IMR-90 (cell line): Measurements from ENCODE around the gene GAPT.

Source experiments
- BHLHE40 ChIP-seq: fragments of 150-350 bp; IDR thresholded peaks from 2 replicates; pipeline ENCODE4 v1.6.1; 2016; ENCODE audit warnings: mild to moderate bottlenecking, low read depth, low read length
- CEBPB ChIP-seq: IDR thresholded peaks from 2 replicates; pipeline ENCODE4 v1.6.1; 2012; ENCODE audit warnings: low read depth, low read length, improper control_type of control experiment
- MAFK ChIP-seq: IDR thresholded peaks from 2 replicates; pipeline ENCODE4 v1.6.1; 2012; ENCODE audit warnings: low read depth, low read length, improper control_type of control experiment
- MAZ ChIP-seq: IDR thresholded peaks from 2 replicates; pipeline ENCODE4 v1.6.1; 2012; ENCODE audit warnings: low read depth, mild to moderate bottlenecking, low read length, improper control_type of control experiment, moderate library complexity, borderline replicate concordance
- MXI1 ChIP-seq: IDR thresholded peaks from 2 replicates; pipeline ENCODE4 v1.6.1; 2012; ENCODE audit warnings: low read depth, mild to moderate bottlenecking, low read length, moderate library complexity, borderline replicate concordance
- NFE2L2 ChIP-seq: fragments of 150-350 bp; IDR thresholded peaks from 2 replicates; pipeline ENCODE4 v1.6.1; 2016; ENCODE audit warnings: low read depth, mild to moderate bottlenecking, low read length
- POLR2A ChIP-seq: IDR thresholded peaks from 2 replicates; pipeline ENCODE4 v1.6.1; 2012; ENCODE audit warnings: mild to moderate bottlenecking, low read depth, low read length
- RAD21 ChIP-seq: IDR thresholded peaks from 2 replicates; pipeline ENCODE4 v1.6.1; 2012; ENCODE audit warnings: low read length, improper control_type of control experiment
- RFX5 ChIP-seq: IDR thresholded peaks from 2 replicates; pipeline ENCODE4 v1.8.0; 2012; ENCODE audit warnings: low read depth, mild to moderate bottlenecking, low read length, moderate library complexity
- TF ChIP-seq, protein P1 (sequence below): conservative IDR thresholded peaks from 2 replicates; pipeline ENCODE4 v1.5.1; 2012; ENCODE audit warnings: mild to moderate bottlenecking, low read depth, low read length, improper control_type of control experiment
- TF ChIP-seq, protein P2 (sequence below): fragments of 150-350 bp; IDR thresholded peaks from 2 replicates; pipeline ENCODE4 v1.6.1; 2017; ENCODE audit warnings: mild to moderate bottlenecking, antibody characterized with exemption, low read length, low read depth

DNA sequence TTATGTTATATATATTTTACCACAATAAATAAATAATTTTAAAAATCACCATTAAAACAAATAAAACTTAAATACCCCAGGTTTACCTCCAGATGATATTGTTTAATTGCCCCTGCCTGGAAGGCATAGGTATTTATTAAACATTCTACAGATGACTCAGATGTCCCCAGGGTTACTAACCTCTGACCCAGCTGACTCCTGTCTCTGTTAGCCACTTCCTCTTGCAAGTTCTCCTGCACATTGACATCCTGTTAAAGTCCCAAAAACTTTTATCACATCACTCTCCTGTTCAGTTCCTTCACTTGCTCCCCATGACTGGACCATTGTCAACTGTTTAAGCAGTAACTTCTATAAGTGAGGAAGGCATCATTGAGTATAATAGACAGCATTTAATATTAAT is 54.7 kb downstream of the GAPT start:
- TF ChIP-seq RAD21 (no peak), POLR2A (no peak), MAFK (no peak), RFX5 (no peak), MXI1 (no peak), NFE2L2 (no peak), CEBPB (no peak), BHLHE40 (no peak), MAZ (no peak)
- TF ChIP-seq, protein P1, sequence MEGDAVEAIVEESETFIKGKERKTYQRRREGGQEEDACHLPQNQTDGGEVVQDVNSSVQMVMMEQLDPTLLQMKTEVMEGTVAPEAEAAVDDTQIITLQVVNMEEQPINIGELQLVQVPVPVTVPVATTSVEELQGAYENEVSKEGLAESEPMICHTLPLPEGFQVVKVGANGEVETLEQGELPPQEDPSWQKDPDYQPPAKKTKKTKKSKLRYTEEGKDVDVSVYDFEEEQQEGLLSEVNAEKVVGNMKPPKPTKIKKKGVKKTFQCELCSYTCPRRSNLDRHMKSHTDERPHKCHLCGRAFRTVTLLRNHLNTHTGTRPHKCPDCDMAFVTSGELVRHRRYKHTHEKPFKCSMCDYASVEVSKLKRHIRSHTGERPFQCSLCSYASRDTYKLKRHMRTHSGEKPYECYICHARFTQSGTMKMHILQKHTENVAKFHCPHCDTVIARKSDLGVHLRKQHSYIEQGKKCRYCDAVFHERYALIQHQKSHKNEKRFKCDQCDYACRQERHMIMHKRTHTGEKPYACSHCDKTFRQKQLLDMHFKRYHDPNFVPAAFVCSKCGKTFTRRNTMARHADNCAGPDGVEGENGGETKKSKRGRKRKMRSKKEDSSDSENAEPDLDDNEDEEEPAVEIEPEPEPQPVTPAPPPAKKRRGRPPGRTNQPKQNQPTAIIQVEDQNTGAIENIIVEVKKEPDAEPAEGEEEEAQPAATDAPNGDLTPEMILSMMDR, result no peak
- TF ChIP-seq, protein P2, sequence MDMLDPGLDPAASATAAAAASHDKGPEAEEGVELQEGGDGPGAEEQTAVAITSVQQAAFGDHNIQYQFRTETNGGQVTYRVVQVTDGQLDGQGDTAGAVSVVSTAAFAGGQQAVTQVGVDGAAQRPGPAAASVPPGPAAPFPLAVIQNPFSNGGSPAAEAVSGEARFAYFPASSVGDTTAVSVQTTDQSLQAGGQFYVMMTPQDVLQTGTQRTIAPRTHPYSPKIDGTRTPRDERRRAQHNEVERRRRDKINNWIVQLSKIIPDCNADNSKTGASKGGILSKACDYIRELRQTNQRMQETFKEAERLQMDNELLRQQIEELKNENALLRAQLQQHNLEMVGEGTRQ, result no peak
